Prostate gland (tissue), 2 donors: ENCODE data around the gene CST3. TPM values are rescaled to one million over a fixed set of nuclear protein-coding genes. Genes with fewer than 3 reads are reported as not detected.

ENCODE experiments used
- DNase-seq: peaks from one replicate; pipeline ENCODE4 v3.0.0-alpha.2; 2019; ENCODE audit warnings: low spot score
- H3K27ac ChIP-seq, 2 donors: fragments of 200-600 bp; sonication (generic); 2 replicates each; pipeline ENCODE4 v1.5.1; 2017 to 2019
- H3K27me3 ChIP-seq: fragments of 200-600 bp; sonication (generic); replicated peaks from 2 replicates; pipeline ENCODE4 v1.5.1; 2019; ENCODE audit not compliant: insufficient read depth
- H3K36me3 ChIP-seq, 2 donors: fragments of 200-600 bp; sonication (generic); 1 replicate in 1 of 2; 2 replicates in 1 of 2; pipeline versions ENCODE4 v1.5.1 to v1.8.1; 2017 to 2019
- H3K4me1 ChIP-seq: fragments of 200-600 bp; sonication (generic); replicated peaks from 2 replicates; pipeline ENCODE4 v1.5.1; 2019
- H3K4me3 ChIP-seq, 2 donors: fragments of 200-600 bp; sonication (generic); 2 replicates each; pipeline ENCODE4 v1.5.1; 2017 to 2019
- H3K9me3 ChIP-seq: fragments of 200-600 bp; sonication (generic); 2 replicates; pipeline ENCODE4 v1.5.1; 2017
- POLR2A ChIP-seq: fragments of 450-650 bp; IDR thresholded peaks from one replicate; pipeline ENCODE4 v1.6.1; 2016; ENCODE audit warnings: antibody characterized with exemption, mild to moderate bottlenecking
- POLR2AphosphoS5 ChIP-seq: sonication (generic); formaldehyde crosslinking; IDR thresholded peaks from one replicate; pipeline ENCODE4 v1.6.1; 2017; ENCODE audit warnings: antibody characterized with exemption
- WGBS: methylation state at CpG from one replicate; pipeline ENCODE4 v1.1.5; 2018; 5-methylcytosine and 5-hydroxymethylcytosine counted together
- intact Hi-C: fragments of 100-400 bp; cut with DNase I; formaldehyde crosslinking; loops from one replicate; pipeline ENCODE4 v1.14.2; 2022
- total RNA-seq, 2 donors: library from RNA; depleted of rRNA; stranded (reverse); fragments of >200 nt; gene quantifications; one replicate each; pipeline ENCODE4 v1.1.0, GENCODE V29; 2016
- TF ChIP-seq, protein P1 (sequence below), 4 experiments: fragments of 200-600 bp in 2 of 4; fragments of 450-650 bp in 2 of 4; sonication (generic) in 2 of 4; IDR thresholded peaks; 1 replicate in 3 of 4; 2 replicates in 1 of 4; pipeline ENCODE4 v1.5.1; 2016 to 2019; ENCODE audit warnings: antibody characterized with exemption in 4 of 4, mild to moderate bottlenecking in 2 of 4, moderate library complexity in 2 of 4

CST3 gene
- total RNA-seq, 2 donors from 2014 or later: 1,170 to 3,384 TPM

GRCh38 chr20:23654000-23654399 lies 16.2 kb upstream of the CST3 start:
- Histone ChIP-seq H3K27me3 (no peaks in the 10 kb centered on the region), H3K27ac (no peak overlapping the region), H3K4me1 (no peaks in the 10 kb centered on the region), H3K4me3 (no peak overlapping the region), H3K9me3 (no peaks in the 10 kb centered on the region), H3K36me3 (no peaks in the 10 kb centered on the region)
- no peak for DNase-seq
- WGBS: 62% methylated on average over 2 of the region's 2 CpGs
- TF ChIP-seq POLR2A (no peak), POLR2AphosphoS5 (no peak)
- TF ChIP-seq, protein P1, sequence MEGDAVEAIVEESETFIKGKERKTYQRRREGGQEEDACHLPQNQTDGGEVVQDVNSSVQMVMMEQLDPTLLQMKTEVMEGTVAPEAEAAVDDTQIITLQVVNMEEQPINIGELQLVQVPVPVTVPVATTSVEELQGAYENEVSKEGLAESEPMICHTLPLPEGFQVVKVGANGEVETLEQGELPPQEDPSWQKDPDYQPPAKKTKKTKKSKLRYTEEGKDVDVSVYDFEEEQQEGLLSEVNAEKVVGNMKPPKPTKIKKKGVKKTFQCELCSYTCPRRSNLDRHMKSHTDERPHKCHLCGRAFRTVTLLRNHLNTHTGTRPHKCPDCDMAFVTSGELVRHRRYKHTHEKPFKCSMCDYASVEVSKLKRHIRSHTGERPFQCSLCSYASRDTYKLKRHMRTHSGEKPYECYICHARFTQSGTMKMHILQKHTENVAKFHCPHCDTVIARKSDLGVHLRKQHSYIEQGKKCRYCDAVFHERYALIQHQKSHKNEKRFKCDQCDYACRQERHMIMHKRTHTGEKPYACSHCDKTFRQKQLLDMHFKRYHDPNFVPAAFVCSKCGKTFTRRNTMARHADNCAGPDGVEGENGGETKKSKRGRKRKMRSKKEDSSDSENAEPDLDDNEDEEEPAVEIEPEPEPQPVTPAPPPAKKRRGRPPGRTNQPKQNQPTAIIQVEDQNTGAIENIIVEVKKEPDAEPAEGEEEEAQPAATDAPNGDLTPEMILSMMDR (IDR thresholded peaks at IDR 0.05): no peak
- intact Hi-C loops: no loop called here

DNA sequence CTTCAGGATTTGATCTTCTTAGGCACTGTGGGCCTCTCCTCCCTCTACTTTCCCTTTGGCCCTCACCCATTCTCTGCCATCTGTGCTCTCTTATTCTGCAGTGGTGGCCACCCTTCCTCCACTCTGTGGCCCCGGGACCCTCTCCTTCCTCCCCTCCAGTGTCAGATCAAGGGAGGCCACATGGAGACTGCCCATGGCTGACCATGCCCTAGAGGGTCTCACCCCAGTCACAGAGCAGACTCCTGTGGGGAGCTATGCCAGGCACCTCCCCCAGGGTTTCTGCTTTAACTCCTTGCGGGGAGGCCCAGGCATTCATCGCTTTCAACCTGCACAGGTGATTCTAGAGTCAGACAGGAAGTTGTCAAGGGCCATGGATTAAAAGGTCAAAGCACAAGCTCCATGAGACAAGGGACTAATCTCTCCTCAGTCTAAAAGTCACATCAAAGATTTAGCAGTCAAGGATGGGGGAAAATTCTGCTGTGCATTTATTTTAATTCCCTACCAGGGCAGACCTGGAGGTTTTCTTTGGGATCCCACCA lies 15.7 kb upstream of the CST3 start:
- TF ChIP-seq, protein P1 (IDR thresholded peaks at IDR 0.05): no peak
- TF ChIP-seq POLR2A: no peak
- TF ChIP-seq POLR2AphosphoS5: no peak
- intact Hi-C loops: no loop called here
- Histone ChIP-seq H3K27ac (no peak overlapping the region), H3K4me3 (no peak overlapping the region), H3K27me3 (no peaks in the 10 kb centered on the region), H3K4me1 (no peaks in the 10 kb centered on the region), H3K9me3 (no peaks in the 10 kb centered on the region), H3K36me3 (no peaks in the 10 kb centered on the region)
- DNase-seq: no peak
- WGBS: 93% methylated on average over 3 of the region's 3 CpGs

DNA sequence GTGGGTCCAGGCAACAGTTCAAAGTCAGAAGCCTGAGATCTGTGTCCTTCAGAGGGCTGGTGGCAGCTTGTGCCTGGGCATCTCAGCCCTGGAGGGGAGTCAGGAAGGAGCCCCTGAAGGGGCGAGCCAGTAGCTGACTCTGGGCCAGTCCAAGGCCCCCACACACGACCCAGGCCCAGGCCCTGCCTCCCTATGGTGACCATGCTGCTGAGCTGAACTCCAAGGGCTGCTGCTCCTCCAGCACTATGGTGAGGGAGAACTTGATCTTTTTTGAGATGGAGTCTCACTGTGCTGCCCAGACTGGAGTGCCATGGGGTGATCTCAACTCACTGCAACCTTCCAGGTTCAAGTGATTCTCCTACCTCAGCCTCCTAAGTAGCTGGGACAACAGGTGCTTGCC lies 15.2 kb upstream of the CST3 start:
- Histone ChIP-seq H3K27me3 (no peaks in the 10 kb centered on the region), H3K27ac (no peak overlapping the region), H3K36me3 (no peaks in the 10 kb centered on the region), H3K9me3 (no peaks in the 10 kb centered on the region), H3K4me3 (no peak overlapping the region), H3K4me1 (no peaks in the 10 kb centered on the region)
- 94% methylated on average over 2 of the region's 2 CpGs for WGBS
- no peak for DNase-seq
- TF ChIP-seq, protein P1 (IDR thresholded peaks at IDR 0.05): no peak
- TF ChIP-seq POLR2A: no peak
- no peak for TF ChIP-seq POLR2AphosphoS5
- intact Hi-C loops: no loop called here

DNA sequence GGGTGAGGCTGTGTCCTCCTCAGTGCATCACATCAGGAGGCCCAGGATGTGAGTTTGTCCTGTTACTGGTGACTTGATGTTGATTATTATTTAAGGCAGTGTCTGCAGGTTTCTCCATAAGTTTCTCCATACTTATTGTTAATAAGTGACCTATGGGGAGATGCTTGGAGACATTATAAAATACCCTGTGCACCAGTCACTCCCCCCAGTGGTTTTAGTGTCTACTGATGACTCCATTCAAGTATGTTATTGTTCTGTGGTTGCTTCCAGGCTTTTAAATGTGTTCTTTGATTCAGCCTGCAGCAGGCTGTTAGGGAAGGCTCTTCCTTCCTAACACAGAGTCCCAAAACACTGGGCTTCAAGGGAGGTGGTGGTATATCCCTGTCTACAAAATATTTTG lies 14.6 kb upstream of the CST3 start:
- H3K4me3 ChIP-seq: no peak overlapping the region
- DNase-seq: no peak
- intact Hi-C loops: no loop called here
- no peak overlapping the region for H3K27ac ChIP-seq
- H3K9me3 ChIP-seq: no peaks in the 10 kb centered on the region
- no peak for TF ChIP-seq POLR2A
- no peak for TF ChIP-seq POLR2AphosphoS5
- TF ChIP-seq, protein P1 (IDR thresholded peaks at IDR 0.05): no peak
- no peaks in the 10 kb centered on the region for H3K4me1 ChIP-seq
- H3K27me3 ChIP-seq: no peaks in the 10 kb centered on the region
- no peaks in the 10 kb centered on the region for H3K36me3 ChIP-seq

DNA sequence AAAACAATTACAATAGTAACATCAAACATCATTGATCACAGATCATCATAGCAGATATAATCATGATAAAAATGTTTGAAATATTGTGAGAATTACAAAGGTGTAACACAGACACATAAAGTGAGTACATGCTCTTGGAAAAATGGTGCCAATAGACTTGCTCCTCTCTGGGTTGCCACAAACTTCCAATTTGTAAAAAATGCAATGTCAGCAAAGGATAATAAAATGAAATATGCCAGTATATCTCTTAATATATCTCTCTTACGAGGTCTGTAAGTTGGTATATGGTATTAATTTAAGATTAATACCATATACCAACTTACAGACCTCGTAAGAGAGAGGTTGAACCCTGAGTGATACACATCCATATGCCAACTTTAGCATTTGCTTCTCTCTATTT lies 13.4 kb upstream of the CST3 start:
- no peak for DNase-seq
- Histone ChIP-seq H3K27ac (no peak overlapping the region), H3K27me3 (no peaks in the 10 kb centered on the region), H3K9me3 (no peaks in the 10 kb centered on the region), H3K4me1 (no peaks in the 10 kb centered on the region), H3K36me3 (no peaks in the 10 kb centered on the region), H3K4me3 (no peak overlapping the region)
- intact Hi-C loops: no loop called here
- 95% methylated on average over 2 of the region's 2 CpGs for WGBS
- TF ChIP-seq POLR2A: no peak
- TF ChIP-seq, protein P1 (IDR thresholded peaks at IDR 0.05): no peak
- no peak for TF ChIP-seq POLR2AphosphoS5
